ENCODE results near the gene CD2BP2.
"Not testable (repeated sequence)": the region's sequence is repeated elsewhere in the genome, so short reads cannot be mapped to it uniquely, and the experiment has no call there.

CD2BP2 gene

GRCh38 chr16:30355144-30355953, at the start of gene CD2BP2:
Gene CD2BP2 (minus strand): TSS chr16:30355308. CDS start chr16:30354681, 627 bp downstream.
- peak; percentile 96 for DNase-seq

GRCh38 chr16:30401768-30402425, 46.8 kb upstream of the CD2BP2 start:
- no peak for DNase-seq

GRCh38 chr16:30399435-30400186, 44.5 kb upstream of the CD2BP2 start:
- no peak for DNase-seq

GRCh38 chr16:30398661-30399434, 43.7 kb upstream of the CD2BP2 start:
- no peak for DNase-seq

- no peak for DNase-seq
Measured at GRCh38 chr16:30397776-30398660, 42.9 kb upstream of the CD2BP2 start.

- no peak for DNase-seq
Measured at GRCh38 chr16:30397056-30397455, 41.9 kb upstream of the CD2BP2 start.

- DNase-seq: not testable (repeated sequence)
Measured at GRCh38 chr16:30396627-30397026, 41.5 kb upstream of the CD2BP2 start.

- no peak for DNase-seq
Measured at GRCh38 chr16:30395992-30396585, 41.0 kb upstream of the CD2BP2 start.

GRCh38 chr16:30395155-30395991, 40.3 kb upstream of the CD2BP2 start, which contains the start of gene ZNF48:
Gene ZNF48 (plus strand): TSS chr16:30395420. CDS start chr16:30395795, 375 bp downstream.
- DNase-seq: peak; percentile 63

- DNase-seq: no peak
Measured at GRCh38 chr16:30394592-30395154, 39.6 kb upstream of the CD2BP2 start.

- DNase-seq: no peak
Measured at GRCh38 chr16:30383521-30383920, 28.4 kb upstream of the CD2BP2 start.

GRCh38 chr16:30382111-30382881, 27.2 kb upstream of the CD2BP2 start, which contains the start of gene SEPTIN1:
Gene SEPTIN1 (minus strand): TSS chr16:30382561. CDS start chr16:30382542, 19 bp downstream.
- peak; percentile 89 for DNase-seq

- peak; percentile 72 for DNase-seq
Measured at GRCh38 chr16:30381291-30382041, 26.4 kb upstream of the CD2BP2 start.

GRCh38 chr16:30380803-30381208, 25.7 kb upstream of the CD2BP2 start:
- DNase-seq: no peak

GRCh38 chr16:30380072-30380802, 25.1 kb upstream of the CD2BP2 start:
- DNase-seq: no peak

- no peak for DNase-seq
Measured at GRCh38 chr16:30379158-30379783, 24.2 kb upstream of the CD2BP2 start.
